Measurements from ENCODE around the gene ADCY5. TPM values are rescaled to one million over a fixed set of nuclear protein-coding genes. Genes with fewer than 3 reads are reported as not detected.

Gene ADCY5
- total RNA-seq, 1 donor from 2014 or later: 0.67 TPM

DNA sequence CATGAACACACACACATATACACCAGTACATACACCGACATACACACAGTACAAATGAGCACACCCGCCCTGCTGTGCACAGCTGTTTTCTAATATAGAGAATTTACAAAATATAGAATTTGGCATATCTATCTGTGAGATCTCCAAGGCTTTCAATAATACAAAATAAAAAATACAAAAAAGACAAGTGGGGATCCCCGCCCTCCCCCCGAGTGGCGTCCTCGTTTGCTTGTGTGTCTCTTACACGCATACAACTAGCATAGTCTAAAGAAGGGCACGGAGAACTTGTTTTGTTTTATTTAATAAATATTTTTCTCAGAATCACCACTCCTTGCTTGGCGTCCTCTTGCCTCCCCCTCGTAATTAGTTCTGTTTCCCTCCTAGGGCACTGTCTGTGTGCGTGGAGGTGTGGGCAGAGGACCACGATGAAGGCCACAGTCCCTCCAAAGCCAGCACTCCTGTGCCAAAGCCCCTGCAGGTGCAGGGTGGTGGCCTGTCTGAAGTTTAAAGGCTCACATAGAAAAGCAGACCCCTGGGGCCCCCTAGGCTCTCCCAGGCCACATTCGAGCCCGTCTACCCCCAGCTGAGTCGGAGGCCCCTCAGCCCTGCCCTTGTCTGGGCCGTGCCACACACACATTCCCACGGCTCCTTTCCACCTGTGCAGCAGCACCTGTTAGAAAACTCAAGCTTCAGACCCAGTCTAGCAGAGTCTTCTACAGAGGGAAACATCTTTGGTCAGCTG is 165.1 kb downstream of the ADCY5 start:
- no peaks in the 10 kb centered on the region for H3K36me3 ChIP-seq (ENCODE audit: control insufficient read depth, insufficient read depth, low read length)
- H3K27me3 ChIP-seq (ENCODE audit: control insufficient read depth, insufficient read depth, low read length): no peaks in the 10 kb centered on the region
- no peak overlapping the region for H3K4me3 ChIP-seq (ENCODE audit: low read depth, low read length)
- DNase-seq (ENCODE audit: low read depth): no peak
- TF ChIP-seq, protein P1, sequence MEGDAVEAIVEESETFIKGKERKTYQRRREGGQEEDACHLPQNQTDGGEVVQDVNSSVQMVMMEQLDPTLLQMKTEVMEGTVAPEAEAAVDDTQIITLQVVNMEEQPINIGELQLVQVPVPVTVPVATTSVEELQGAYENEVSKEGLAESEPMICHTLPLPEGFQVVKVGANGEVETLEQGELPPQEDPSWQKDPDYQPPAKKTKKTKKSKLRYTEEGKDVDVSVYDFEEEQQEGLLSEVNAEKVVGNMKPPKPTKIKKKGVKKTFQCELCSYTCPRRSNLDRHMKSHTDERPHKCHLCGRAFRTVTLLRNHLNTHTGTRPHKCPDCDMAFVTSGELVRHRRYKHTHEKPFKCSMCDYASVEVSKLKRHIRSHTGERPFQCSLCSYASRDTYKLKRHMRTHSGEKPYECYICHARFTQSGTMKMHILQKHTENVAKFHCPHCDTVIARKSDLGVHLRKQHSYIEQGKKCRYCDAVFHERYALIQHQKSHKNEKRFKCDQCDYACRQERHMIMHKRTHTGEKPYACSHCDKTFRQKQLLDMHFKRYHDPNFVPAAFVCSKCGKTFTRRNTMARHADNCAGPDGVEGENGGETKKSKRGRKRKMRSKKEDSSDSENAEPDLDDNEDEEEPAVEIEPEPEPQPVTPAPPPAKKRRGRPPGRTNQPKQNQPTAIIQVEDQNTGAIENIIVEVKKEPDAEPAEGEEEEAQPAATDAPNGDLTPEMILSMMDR (IDR thresholded peaks at IDR 0.05; ENCODE audit: insufficient read depth, low read length, poor library complexity, severe bottlenecking): no peak

DNA sequence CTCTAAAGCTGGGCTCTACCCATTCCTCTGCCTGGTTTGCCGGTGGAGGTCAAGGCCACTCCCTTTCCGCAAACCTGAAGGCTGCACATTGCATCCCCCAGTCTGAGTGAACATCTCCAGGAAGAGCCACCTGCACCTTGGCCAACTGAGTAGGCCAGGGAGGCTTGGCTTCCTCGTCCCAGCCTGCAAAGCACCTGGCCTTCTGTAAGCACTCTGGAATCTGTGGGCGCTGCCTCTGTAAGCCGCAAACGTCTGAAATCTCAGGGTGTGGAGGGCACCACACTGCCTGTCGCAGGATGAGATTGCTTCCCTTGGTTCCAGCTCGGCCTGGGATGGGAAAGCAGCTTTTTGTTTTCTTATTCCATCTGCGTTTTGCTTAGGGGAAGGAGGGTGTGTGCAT is 165.8 kb downstream of the ADCY5 start:
- TF ChIP-seq, protein P1 (IDR thresholded peaks at IDR 0.05; ENCODE audit: insufficient read depth, low read length, poor library complexity, severe bottlenecking): no peak
- Histone ChIP-seq H3K4me3 (ENCODE audit: low read depth, low read length) (no peak overlapping the region), H3K36me3 (ENCODE audit: control insufficient read depth, insufficient read depth, low read length) (no peaks in the 10 kb centered on the region), H3K27me3 (ENCODE audit: control insufficient read depth, insufficient read depth, low read length) (no peaks in the 10 kb centered on the region)
- no peak for DNase-seq (ENCODE audit: low read depth)

DNA sequence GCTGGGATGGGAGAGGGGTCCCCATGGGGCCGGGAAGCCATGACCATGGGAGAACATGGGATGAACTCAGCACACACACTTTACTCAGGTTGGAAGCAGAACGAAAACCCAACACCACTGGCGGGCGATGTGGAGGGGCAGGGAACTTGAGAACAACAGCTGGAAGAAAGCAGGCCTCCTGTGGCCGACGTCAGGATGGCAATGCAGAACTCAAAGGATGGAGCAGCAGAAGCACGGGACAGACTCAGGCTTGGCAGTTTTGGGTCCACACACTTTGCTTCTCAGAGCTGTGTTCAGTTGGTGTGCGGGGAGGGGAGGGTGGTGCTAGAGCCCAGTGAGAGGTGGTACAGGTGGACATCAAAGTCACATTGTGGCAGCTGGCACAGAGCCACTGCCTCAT is 166.4 kb downstream of the ADCY5 start:
- Histone ChIP-seq H3K4me3 (ENCODE audit: low read depth, low read length) (no peak overlapping the region), H3K27me3 (ENCODE audit: control insufficient read depth, insufficient read depth, low read length) (no peaks in the 10 kb centered on the region), H3K36me3 (ENCODE audit: control insufficient read depth, insufficient read depth, low read length) (no peaks in the 10 kb centered on the region)
- TF ChIP-seq, protein P1 (IDR thresholded peaks at IDR 0.05; ENCODE audit: insufficient read depth, low read length, poor library complexity, severe bottlenecking): no peak
- no peak for DNase-seq (ENCODE audit: low read depth)

DNA sequence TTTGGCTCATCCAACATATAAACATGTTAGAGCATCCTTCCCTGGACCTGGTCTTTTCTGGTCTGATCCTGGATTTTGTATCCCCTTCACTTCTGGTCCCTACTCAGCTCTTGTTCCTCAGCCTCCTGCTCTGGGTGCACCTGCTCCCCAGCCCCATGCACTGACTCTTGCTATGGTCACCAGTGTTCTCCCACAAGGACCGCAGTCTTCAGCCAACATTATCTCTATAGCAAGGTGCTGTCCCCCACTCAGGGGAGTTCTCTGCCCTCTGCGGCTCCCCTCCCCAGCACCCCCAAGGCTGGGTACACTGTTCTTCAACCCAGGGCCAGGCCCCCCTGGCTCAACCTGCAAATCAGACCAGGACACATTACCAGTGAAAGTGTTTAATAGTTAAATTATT is 167.0 kb downstream of the ADCY5 start:
- H3K36me3 ChIP-seq (ENCODE audit: control insufficient read depth, insufficient read depth, low read length): no peaks in the 10 kb centered on the region
- DNase-seq (ENCODE audit: low read depth): no peak
- no peak overlapping the region for H3K4me3 ChIP-seq (ENCODE audit: low read depth, low read length)
- no peaks in the 10 kb centered on the region for H3K27me3 ChIP-seq (ENCODE audit: control insufficient read depth, insufficient read depth, low read length)
- TF ChIP-seq, protein P1 (IDR thresholded peaks at IDR 0.05; ENCODE audit: insufficient read depth, low read length, poor library complexity, severe bottlenecking): no peak

DNA sequence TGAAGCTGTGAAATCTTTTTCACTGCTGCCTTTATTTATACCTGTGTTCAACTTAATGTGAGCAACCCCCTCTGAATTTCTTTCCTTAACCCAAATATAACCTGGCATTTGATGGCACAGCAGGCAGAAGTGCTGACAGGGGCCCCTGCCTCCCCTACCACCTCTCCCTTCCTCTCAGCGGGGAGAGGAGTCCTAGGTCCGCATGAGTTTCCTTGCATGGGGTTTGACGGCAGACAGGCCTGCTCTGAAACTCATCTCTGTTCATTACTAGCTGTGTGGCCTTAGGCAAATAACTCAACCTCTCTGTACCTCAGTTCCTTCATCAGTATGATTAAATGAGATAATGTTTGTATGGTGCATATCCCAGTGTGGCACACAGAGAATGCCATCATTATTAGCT is 167.5 kb downstream of the ADCY5 start:
- DNase-seq (ENCODE audit: low read depth): no peak
- Histone ChIP-seq H3K36me3 (ENCODE audit: control insufficient read depth, insufficient read depth, low read length) (no peaks in the 10 kb centered on the region), H3K27me3 (ENCODE audit: control insufficient read depth, insufficient read depth, low read length) (no peaks in the 10 kb centered on the region), H3K4me3 (ENCODE audit: low read depth, low read length) (no peak overlapping the region)
- TF ChIP-seq, protein P1 (IDR thresholded peaks at IDR 0.05; ENCODE audit: insufficient read depth, low read length, poor library complexity, severe bottlenecking): no peak

DNA sequence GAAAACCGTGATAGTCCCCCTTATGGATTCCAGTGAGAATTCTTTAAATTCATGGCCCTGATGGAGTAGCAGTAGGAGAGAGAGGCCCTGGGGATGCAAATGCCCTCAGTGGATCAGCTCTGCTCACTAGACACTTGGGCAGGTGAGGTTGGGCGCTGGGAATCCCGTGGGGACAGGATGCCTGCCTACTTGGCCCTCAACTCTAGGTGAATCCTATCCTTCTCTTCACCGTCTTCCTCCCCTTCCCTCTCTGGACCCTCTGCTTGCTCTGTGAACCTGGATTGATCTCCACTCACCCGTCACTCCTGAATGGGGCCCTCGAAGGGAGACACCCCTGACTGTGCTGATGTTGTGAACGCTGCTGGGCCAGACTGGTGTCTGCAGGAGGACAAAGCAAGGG is 169.8 kb downstream of the ADCY5 start:
- TF ChIP-seq, protein P1 (IDR thresholded peaks at IDR 0.05; ENCODE audit: insufficient read depth, low read length, poor library complexity, severe bottlenecking): no peak
- Histone ChIP-seq H3K36me3 (ENCODE audit: control insufficient read depth, insufficient read depth, low read length) (no peaks in the 10 kb centered on the region), H3K4me3 (ENCODE audit: low read depth, low read length) (no peak overlapping the region), H3K27me3 (ENCODE audit: control insufficient read depth, insufficient read depth, low read length) (no peaks in the 10 kb centered on the region)
- DNase-seq (ENCODE audit: low read depth): no peak

Data from kidney epithelial cell (primary cell).